CD4-positive, alpha-beta T cell treated with Interferon gamma for 1 hour (primary cell): ENCODE results near the gene ITGA4.

Source experiments
- DNase-seq: peaks from one replicate; pipeline ENCODE4 v3.0.0-alpha.2; 2020

ITGA4 gene

DNA sequence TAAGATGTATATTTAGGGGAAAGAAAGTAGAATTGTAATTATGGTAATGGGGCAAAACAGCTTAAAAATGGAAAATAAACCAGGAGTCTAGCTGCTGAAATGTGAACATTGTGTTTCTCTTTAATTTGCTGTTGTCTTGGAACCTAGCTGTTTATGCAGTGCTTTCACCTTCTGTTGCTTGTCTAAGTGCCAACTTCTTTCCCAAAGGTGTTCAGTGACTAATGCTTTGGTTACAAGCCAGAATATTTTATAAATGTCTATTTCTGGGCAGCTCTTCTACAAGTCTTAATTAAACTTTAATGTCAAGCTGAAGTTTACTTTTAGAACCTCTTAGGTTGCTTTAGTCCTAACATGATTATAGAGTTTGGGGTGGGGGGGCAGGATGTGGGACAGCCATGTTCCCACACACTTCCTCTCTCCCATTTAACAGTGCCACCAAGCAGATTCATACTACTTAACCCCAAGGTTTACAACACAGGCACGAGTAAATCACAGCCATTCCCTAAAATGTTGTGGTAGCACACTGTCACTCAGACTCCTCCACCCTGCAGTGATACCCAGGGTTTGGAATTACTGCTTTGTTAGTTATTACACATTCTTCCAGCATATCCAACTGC lies 60.6 kb downstream of the ITGA4 start:
- DNase-seq: no peak

DNA sequence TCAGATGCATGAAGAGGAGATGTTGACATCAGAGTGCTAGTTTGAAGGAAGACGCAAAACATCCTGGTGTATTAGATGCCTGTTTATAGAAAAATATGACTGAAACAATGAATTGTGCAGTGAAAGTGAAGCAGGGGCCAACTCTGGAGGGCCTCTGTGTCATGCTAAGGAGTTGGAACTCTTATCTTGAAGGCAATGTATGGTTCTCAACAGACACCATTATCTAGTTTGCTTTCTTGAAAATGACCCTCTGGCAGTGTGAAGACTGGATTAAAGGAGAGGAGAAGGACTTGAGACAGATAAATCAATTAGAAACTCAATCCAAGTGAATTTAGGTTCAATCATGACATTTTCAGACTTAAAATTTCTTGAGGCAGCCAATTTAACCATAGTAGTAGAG lies 63.1 kb downstream of the ITGA4 start:
- no peak for DNase-seq

DNA sequence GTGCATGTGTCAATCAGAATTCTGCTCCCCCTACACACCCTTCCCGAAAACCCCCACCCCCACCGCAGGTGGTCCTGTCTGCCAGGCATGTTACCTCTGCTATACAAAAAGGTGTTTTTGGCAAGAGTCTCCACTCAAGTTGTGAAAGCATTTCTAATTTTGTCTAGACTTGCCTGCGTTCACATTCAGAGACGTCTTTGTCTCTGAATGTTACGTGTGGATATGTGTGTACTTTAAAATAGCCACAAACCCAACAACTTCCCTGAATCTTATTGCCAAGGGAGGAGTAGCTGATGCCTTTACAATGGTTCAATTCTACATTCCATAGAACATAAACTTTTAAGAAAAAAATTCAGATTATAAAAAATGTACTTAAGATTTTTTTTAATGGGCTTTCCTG lies 66.6 kb downstream of the ITGA4 start:
- no peak for DNase-seq

DNA sequence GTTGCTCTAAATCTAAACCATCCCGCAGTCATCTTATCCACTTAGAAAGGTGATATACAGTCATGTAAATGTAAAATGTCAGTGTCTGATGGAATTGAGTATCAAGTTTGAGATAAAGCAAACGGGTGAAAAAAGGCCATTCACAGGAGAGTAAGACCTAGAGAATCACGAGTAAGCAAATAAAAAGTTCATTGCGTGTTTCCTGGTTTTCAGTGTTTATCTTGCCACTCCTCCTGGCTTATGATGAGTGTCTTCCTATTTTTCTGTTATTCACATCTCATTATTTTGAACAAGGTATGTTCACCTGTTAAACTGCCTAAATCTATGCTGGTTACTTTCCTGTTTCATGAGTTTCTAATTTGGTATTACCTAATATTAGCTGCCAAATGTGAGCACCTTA lies 68.8 kb downstream of the ITGA4 start:
- no peak for DNase-seq

DNA sequence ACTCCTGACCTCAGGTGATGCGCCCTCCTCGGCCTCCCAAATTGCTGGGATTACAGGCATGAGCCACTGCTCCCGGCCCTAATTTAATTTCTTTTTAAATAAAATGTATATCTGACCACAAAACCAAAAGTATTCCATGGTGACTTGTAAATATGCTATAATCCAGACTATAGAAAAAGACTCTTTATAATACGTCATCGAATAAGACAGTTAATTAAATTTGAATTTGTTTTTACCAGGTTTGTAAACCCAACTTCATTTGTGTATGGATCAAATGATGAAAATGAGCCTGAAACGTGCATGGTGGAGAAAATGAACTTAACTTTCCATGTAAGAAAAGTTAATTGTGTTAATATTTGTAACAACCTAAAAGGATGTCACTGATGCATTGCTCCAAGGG lies 69.9 kb downstream of the ITGA4 start:
- DNase-seq: no peak

DNA sequence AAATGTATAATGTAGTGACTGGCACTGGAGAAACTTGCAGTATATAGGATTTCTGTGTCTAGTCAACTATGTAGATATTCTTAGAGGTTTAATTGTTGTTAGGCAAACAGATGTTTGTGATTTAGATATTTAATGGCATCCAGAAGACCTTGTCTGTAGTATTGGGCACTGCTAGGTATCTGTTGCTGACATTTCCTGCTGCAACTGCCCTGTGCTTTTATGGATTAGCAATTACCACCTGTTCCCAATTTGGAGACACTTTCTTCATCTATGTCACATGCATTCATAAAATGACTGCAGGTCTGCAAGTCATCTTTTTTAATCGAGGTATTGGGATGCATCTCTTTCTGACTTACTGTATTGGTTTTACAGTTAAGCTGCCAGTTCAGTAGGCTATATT lies 71.3 kb downstream of the ITGA4 start:
- no peak for DNase-seq

DNA sequence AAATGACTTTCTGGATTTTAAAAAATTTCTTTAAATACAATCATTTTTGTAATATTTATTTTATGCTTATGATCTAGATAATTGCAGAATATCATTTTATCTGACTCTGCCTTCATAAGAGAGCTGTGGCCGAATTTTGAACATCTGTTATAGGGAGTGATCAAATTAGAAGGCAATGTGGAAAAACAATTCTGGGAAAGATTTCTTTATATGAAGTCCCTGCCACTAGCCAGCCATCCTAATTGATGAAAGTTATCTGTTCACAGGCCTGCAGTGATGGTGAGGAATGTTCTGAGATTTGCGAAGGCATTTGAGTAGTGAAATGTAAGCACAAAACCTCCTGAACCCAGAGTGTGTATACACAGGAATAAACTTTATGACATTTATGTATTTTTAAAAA lies 79.5 kb downstream of the ITGA4 start:
- no peak for DNase-seq

DNA sequence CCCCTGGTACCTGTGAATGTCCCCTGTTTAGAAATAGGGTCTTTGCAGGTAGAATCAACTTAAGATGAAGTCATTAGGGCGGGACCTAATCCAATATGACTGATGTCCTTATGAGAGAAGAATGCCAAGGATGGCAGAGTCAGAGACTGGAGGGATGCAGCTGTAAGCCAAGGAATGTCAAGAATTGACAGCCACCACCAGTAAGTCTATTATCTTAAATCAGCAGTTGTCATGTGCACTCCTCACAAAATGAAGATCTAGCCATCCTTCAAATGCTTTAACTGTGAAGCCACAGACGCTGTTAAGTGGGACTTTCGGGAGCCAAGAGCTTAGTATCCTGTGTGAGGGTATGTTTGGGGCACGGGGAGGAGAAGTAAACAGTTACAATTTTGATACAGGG lies 83.2 kb downstream of the ITGA4 start:
- no peak for DNase-seq

DNA sequence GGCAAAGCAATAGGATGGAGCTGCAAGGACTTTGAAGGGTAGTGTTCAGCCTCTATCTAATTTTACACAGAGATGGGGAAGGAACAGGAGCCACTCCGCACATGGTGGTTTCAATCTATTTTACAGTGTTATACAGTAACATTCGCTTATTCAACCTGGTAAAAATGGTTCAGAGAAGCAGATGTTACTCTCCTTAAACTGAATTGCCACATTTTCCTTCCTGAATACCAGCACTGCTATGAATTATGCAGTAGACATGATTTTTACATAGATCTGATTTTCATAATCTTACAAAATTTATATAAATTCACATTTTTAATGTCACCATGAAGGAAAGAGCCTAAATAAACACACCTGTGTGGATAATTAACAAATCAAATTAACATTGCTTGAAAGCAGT lies 85.0 kb downstream of the ITGA4 start:
- DNase-seq: no peak

DNA sequence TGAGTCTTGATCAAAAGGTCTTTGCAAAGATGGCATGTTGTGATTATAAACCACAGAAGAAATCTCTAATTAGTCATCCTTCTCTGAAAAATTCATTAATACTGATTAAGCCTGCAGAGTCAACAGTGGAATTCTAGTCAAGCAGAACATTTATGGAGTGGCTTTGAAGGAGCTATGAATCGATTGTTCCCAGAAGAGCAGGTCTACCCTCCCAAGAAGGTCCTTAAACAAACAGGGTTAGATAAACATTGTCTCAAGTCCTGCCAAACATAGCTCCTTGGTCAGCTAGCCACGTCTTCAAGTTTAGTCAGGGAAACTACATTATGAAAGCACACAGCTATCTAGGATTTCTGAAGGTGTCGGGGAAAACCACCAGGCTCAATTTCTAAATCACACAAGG lies 88.9 kb downstream of the ITGA4 start:
- no peak for DNase-seq

DNA sequence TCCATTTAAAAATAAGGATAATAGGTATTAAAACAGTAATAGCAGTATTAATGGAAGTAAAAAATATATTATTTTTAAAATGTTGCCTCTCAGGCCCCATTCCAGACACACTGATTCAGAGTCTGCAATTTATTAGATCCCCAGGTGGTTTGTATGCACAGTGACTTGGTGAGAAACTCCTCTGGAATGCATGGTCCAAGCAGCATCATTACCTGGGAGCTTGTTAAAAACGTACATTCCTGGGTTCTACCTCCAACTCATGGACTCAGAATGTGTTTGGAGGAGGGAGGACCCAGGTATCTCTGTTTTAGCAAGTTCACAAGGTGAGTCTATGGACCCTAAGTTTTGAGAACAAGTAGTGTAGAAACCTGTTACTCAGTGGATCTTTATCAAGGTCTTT lies 95.6 kb downstream of the ITGA4 start:
- DNase-seq: no peak

DNA sequence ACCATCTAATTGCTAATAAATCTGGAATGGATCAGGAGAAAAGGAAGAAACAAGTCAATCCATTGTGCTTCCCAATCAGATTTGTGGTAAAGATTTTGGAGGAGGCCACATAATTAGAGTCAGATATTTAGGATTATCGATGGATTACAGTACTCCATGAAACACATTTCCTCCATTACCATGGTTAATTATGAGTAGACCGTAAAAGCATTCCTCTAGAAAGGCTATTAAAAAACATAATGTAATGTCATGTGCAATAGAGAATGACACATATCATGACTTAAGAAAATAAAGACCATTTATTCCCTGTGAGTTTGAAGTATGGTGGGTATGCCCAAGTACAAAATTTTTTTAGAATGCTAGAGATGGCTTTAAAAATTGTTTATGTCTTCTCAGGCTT lies 96.1 kb downstream of the ITGA4 start:
- no peak for DNase-seq

DNA sequence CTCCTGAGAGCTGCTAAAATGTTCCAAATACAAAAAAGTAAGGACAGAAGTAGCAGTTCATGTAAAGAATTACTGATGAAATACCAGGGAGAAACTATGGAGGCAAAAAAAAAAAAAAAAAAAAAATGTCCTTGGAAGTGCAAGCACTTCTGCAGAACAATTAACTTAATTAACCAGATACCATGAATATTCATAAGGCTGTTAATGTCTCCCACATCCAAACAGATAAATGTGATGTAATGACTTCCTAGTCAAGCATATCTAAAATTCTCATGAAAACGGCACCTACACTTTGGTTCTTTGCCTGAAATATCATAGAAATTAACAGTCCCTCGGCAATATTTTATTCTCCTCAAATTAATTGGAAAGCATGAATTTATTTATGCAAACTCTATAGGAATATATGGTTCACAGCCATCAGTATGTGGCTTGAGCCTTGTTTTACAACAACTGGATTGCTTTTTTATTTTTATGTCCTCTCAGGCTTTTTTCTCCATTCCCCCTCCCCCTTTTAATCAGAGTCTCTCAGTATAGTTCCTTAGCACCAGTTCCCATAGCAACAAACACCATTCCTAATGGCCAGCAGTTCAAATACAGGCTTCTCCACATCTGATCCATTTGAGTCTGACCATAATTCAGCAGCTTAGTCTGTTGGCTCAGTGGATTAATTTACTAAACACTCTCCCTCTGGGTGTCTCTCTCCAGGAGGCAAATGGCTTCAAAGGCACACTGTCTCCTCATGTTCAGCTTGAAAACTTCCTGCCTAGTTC lies 97.1 kb downstream of the ITGA4 start:
- DNase-seq: no peak

DNA sequence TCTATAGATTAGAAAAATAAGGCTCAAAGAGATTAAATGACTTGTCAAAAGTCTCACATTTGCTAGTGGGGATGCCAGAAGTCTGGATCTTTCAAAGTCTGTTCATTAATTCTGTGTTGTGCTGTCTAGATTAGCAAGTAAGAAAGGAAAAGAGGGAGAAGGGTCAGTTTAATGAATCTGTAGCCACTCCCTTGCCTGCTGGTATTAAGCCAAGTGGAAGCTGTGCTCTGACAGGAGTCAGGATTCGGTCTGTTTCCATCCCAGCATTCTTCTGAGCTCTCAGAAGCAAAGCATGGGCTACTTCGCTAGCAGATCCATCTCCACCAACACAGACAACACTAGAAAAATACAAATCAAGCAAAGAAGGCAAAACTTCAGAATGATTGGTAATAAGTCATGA lies 101.2 kb downstream of the ITGA4 start:
- no peak for DNase-seq

DNA sequence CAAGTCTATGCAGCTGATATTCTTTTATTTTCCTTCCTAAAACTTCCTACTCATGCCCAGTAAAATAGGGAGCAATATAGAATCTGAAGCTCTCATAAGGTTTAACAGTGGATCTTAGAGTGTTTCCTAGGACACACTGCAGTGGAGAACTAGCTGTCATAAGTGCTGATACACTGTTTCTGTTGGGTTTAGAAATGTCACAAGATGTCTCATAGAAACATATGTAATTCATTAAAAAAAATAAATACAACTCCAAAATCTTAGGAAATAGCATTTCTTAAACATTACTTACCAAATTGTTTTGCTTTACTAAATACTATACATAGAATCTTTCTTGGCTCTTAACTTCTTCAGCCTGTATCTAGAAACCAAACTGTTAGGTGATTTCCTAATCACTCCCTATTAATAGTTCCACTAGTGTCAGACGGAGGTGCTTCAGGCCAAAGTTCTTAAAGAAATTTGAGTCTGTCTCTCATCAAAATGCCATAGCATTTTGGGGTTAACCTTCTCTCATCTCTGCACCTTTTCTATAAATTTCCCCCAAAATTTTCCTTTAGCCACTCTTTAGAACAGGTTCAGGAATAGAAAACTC lies 106.0 kb downstream of the ITGA4 start:
- DNase-seq: no peak

DNA sequence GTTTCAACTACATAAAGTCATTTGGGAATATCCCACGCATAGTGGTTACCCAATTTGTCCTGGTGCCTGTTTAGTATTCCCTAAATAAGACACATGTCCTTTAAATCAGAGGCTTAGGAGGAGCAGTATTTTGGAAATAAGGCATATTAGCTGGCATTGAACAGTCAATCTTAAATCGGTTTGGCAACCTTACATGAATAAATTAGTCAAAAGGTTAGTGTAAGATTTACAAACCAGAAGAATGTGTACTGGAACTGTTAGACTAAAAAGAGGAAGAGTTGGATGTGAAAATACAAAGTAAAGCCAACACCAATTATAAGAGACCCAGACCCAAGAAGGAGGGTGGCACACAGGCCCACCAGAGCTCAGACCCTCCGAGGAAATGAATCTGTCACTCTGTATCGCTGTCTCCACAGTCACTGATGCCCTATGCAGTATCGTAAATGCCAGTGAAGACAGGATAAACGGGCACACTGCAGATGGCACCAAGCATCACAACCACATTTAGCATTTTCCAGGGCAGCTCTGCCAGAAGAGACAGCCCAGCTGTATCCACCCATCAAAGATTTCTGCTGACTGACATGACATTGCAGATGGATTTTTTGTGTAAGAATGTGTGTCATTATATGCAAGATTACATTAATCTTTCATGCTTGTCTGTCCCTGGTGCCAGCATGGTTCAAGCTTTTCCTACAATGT lies 109.3 kb downstream of the ITGA4 start:
- no peak for DNase-seq

DNA sequence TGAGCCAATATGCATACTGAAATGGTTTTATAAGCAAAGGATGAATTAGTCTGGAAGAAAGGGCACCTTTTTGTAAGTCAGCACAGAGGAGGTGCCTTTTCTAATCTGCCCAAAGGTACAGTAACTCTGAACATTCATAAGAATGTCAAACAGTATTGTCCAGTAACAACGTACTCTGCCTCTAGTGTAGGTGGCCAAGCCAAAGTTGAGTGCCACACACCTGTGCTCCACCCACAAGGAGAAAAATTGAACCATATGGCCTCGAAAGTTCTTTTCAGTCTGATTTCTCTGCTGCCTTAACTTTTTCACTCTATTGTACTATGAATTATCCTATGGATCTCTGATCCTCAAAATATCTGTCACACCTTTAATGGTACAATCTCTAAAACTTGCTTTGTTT lies 112.9 kb downstream of the ITGA4 start:
- no peak for DNase-seq

DNA sequence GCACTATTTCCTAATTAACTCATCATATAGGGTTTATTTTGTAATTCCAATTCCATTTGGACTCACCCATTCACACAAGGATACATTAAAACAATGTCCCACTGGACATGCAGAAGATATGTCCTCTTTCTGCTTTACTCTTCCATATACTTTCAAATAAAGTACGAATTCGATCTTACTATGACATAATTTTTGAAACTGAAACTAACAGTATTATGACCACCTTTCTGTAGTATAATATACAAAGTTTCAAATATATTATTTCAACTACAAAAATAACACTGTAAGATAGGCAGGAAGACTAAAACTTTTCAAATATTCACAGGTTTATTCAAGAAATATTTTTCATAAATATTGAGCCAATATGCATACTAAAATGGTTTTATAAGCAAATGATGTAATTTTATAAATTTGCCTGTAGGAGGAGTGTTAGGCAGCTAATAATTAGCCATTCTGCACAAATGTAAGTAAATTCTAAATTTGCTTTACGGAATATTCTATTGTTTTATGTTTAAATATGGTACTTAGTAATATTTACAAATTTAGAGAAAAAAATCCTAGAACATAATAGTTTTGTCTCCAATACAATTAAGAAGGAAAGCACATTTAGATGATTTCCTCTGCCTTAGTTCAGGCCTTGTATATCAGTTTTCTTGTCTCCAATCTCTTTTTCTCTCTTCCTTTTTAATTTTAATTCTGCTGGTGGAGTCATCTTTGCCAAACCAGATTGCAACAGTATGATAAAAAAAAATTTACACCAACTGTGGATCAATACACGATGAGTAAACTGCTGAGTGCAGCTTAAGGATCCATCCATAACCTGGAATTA lies 113.9 kb downstream of the ITGA4 start:
- DNase-seq: no peak

DNA sequence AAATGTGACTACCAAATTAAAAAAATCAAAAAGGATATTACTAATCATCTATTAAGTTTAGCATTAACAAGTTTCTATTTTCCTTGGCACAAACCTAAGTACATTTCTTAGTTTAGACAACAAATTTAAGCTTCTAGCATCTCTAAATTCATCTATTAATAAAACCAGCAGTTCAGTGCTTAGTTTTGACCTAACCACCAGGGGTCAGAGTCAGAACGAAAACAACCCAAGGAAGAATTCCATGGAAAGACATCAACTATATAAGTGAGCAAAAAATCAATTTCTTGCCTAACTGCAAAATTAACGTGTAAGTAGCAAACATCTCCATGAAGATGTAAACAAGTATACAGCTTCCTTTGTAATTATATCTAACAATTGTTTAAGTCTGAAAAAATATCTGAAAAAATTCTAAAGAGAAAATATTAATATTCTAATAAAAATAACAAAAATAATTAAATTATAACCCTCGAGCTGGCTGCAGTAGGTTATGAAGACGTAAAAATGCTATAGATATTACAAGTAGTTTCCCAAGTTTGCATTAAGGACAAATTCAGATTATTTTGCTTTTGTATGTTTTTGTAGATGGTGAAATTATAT lies 116.1 kb downstream of the ITGA4 start:
- no peak for DNase-seq

DNA sequence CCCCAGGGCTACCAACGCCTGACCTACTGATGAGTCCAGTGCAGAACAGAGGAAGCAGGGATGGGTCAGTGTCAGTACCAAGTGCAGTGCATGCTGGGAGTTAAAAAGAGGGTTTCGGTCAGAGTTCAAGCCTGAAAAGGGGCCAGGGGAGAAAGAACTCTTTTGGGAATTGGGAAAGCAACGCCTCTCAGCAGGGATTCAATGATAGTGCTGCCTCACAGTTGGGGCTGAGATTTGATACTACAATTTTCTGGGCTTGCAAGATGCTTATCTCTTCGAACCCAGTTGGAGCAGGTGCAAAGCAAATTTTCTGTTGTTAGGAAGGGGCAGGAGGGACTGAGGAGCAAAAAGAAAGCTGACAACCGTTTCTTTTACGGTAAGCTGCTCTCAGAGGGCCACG lies 117.1 kb downstream of the ITGA4 start:
- DNase-seq: no peak

DNA sequence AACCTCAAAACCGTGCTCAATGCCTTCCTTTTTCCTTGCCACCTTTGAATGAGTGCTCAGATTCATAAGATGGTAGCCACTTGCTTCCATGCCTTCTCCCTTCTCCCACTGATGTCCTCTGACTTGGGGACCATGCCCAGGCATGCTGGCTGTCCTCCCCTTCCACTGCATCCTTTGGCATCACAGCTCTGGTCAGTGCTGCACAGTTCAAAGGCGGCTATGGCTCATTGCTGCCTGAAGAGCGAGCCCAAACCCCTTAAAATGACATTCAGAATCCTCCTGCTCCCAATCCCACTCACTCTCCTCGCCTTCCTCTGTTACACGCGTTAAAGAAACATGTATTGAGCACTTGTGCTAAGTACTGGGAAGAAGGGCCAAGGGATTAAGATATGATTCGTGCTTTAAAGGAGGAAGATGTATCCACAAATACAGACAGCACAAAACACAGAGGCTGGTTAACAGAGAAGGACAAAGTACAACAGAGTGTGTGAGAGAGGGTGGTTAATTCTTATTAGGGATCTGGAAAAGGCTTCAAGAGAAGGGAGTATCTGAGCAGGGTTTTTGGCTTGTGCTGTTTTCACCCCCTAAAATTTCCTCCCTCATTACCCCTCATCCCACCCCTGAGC lies 118.0 kb downstream of the ITGA4 start:
- DNase-seq: no peak

DNA sequence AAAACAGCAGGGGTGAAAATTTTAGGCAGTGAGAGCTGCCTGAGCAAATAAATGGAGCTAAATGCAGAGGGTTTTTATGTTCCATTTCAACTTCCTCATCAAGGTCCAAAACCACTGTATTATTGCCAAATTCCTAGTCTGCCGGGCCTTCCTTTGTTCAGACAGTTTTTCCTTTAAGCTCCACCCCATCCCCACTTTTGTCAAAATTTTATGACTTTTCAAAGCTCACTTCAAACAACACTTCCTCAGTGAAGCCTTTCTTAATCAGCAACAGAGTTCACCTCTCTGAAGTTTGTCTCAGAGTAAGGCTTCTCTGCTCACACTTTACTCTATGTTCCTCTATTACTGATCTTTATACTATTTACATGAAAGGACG lies 118.5 kb downstream of the ITGA4 start:
- DNase-seq: no peak
